Spinal cord (tissue), 10 donors: Measurements from ENCODE around the gene RASA3. TPM values are rescaled to one million over a fixed set of nuclear protein-coding genes. Genes with fewer than 3 reads are reported as not detected.
"Not testable (repeated sequence)": the region's sequence is repeated elsewhere in the genome, so short reads cannot be mapped to it uniquely, and the experiment has no call there.

Experiments
- DNase-seq, 6 donors: peaks; one replicate each; pipeline versions ENCODE4 v3.0.0 to v3.0.0-alpha.2; 2013 to 2015; ENCODE audit warnings: low spot score in 6 of 6, low read depth in 4 of 6
- H3K27ac ChIP-seq: one replicate; pipeline ENCODE4 v1.5.1; 2013; ENCODE audit warnings: low read depth, low read length, control low read depth
- H3K27me3 ChIP-seq: one replicate; pipeline ENCODE4 v1.6.1; 2013; ENCODE audit warnings: low read length; ENCODE audit not compliant: control insufficient read depth, insufficient read depth
- H3K36me3 ChIP-seq: one replicate; pipeline ENCODE4 v1.6.1; 2013; ENCODE audit warnings: low read length; ENCODE audit not compliant: control insufficient read depth, insufficient read depth
- H3K4me1 ChIP-seq: one replicate; pipeline ENCODE4 v1.6.1; 2013; ENCODE audit warnings: low read length; ENCODE audit not compliant: control insufficient read depth, insufficient read depth
- H3K4me3 ChIP-seq: one replicate; pipeline ENCODE4 v1.5.1; 2013; ENCODE audit warnings: low read depth, low read length, control low read depth
- H3K9me3 ChIP-seq: one replicate; pipeline ENCODE4 v1.6.1; 2013; ENCODE audit warnings: low read length; ENCODE audit not compliant: control insufficient read depth, insufficient read depth
- WGBS: methylation state at CpG from one replicate; pipeline ENCODE4 v1.1.5; 2013; ENCODE audit warnings: missing lambda C conversion rate; ENCODE audit not compliant: insufficient coverage; 5-methylcytosine and 5-hydroxymethylcytosine counted together
- polyA plus RNA-seq, 2 donors: library from polyadenylated mRNA; unstranded; fragments of 120-200 nt; gene quantifications; one replicate each; pipeline ENCODE4 v1.2.1, GENCODE V29; 2013; ENCODE audit not compliant: insufficient read length in 2 of 2
- total RNA-seq, 2 donors: library from RNA; depleted of rRNA in 1 of 2; stranded (reverse); fragments of 120-200 nt in 1 of 2; fragments of >200 nt in 1 of 2; gene quantifications; one replicate each; pipeline versions ENCODE4 v1.2.3 to v1.2.4, GENCODE V29; 2013 to 2014
- donor health status: healthy.

The RASA3 gene
- total and polyA plus RNA-seq, 4 donors = 15.2 to 31.6 (median 23.2) TPM

DNA sequence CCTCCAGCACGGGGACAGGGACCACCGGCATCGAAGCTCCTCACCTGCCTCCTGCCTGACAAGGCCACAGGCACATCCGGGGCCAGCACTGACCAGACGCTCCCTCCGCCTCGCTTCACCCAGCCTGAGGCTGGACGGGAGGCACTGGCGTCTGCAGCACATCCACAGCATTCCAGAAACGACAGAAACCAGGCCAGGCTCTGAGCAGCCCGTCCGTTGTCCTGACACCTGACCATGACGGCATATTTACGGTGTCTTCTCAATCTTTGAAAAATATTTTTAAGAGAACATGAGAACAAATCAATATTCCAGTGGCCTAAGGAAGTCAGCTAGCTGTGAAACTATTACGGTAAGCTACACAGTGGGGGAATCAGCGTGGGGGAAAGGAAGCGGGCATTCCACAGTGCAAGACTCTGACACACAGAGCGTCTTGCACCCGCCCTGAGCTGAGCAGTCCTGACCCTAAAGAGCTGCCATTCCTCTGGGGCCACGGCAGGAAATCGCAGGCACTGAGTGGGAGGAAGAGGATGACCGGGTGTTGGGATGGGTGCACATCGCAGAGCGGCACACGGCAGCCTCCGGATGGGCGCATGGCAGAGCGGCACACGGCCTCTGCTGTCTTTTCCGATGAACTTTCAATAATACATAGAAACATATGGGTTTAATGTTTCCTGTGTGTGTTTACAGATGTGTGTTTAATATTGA, 26.8 kb downstream of the RASA3 start:
- Histone ChIP-seq H3K4me3 (no peak overlapping the region), H3K9me3 (no peaks in the 10 kb centered on the region), H3K27ac (no peak overlapping the region), H3K27me3 (no peaks in the 10 kb centered on the region), H3K36me3 (peaks cover 51% of the 10 kb centered on the region), H3K4me1 (peaks cover 65% of the 10 kb centered on the region)
- WGBS = 76% methylated on average over 12 of the region's 30 CpGs
- no peak for DNase-seq

DNA sequence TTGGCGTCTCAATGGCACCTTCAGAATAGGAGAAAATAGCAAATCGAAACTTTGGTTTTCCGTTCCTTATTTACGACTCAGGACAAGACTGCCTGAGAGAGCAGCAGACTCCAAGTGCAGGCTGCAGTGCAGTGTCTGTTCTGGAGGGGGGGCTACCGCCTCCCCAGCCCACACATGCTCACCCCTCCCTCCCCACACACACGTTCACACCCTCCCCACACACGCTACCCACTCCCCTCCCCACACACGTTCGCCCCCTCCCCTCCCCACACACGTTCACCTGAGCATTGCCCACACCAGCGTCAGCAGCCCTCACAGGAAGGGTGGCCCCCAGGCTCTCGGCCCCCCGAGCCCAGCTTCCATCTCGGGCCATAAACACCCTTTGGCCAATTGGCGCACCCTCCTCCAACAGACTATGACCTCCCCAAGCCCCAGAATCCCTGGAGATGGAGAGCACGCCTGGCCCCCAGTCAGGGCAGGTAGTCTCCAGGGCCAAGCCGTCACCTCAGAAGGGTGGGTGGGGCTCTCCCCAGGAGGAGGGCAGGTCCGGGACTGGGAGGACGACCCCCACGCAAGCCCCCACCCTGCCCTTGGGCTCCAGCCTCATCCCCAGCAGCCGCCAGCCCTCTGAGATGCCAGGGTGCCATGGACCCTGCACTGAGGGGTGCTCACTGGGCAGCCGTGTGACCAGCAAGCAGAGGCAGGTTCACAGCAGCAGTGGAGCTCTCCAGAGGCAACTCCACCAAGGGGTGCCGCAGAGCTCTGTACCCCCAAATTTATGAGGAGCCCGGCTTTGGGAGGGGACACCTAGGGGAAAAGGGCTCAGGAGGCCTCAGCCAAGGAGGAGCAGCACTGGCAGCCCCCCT, 27.5 kb downstream of the RASA3 start:
- no peaks in the 10 kb centered on the region for H3K9me3 ChIP-seq
- WGBS = 85% methylated on average over 21 of the region's 24 CpGs
- H3K4me1 ChIP-seq = peaks cover 65% of the 10 kb centered on the region
- H3K27me3 ChIP-seq = no peaks in the 10 kb centered on the region
- no peak for DNase-seq
- H3K36me3 ChIP-seq = peaks cover 56% of the 10 kb centered on the region
- H3K27ac ChIP-seq = no peak overlapping the region
- no peak overlapping the region for H3K4me3 ChIP-seq

DNA sequence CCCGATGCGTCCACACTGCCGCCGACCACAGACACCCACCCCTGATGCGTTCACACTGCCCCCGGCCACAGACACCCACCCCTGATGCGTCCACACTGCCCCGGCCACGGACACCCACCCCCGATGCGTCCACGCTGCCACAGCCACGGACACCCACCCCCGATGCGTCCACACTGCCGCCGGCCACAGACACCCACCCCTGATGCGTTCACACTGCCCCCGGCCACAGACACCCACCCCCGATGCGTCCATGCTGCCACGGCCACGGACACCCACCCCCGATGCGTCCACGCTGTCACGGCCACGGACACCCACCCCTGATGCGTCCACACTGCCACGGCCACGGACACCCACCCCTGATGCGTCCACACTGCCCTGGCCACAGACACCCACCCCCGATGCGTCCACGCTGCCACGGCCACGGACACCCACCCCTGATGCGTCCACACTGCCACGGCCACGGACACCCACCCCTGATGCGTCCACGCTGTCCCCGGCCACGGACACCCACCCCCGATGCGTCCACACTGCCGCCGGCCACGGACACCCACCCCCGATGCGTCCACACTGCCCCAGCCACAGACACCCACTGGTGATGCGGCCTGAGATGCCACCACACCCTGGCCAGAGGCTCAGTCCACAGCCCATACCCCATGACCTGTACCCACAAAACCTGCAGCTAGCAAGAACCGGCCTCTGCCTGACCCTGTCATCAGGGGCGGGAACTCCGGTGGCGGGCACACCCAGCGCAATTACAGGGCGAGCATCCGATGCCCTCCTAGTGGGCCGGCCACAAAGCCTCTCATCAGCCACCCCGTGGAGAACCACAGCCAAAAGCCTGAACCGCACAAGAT, 28.4 kb downstream of the RASA3 start:
- WGBS = 98% methylated on average over 19 of the region's 62 CpGs
- no peak for DNase-seq
- Histone ChIP-seq H3K36me3 (peaks cover 54% of the 10 kb centered on the region), H3K27me3 (no peaks in the 10 kb centered on the region), H3K27ac (no peak overlapping the region), H3K9me3 (no peaks in the 10 kb centered on the region), H3K4me1 (peaks cover 64% of the 10 kb centered on the region), H3K4me3 (no peak overlapping the region)

DNA sequence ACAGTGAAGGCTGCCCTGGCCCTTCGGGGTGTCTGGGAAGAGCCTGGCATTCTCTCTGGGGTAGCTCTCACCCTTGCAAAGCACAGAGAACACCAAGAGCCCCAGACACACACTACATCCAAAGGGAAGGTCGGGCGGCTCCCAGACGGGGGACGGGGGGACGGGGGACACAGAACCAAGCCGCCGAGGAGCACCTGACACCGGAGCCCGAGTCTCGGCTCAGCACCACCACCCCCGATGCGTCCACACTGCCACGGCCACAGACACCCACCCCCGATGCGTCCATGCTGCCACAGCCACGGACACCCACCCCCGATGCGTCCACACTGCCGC, 29.2 kb downstream of the RASA3 start:
- Histone ChIP-seq H3K36me3 (peaks cover 49% of the 10 kb centered on the region), H3K4me1 (peaks cover 62% of the 10 kb centered on the region)
- 100% methylated on average over 1 of the region's 20 CpGs for WGBS
- DNase-seq, H3K27me3 ChIP-seq, H3K27ac ChIP-seq, H3K9me3 ChIP-seq, H3K4me3 ChIP-seq: not testable (repeated sequence)

DNA sequence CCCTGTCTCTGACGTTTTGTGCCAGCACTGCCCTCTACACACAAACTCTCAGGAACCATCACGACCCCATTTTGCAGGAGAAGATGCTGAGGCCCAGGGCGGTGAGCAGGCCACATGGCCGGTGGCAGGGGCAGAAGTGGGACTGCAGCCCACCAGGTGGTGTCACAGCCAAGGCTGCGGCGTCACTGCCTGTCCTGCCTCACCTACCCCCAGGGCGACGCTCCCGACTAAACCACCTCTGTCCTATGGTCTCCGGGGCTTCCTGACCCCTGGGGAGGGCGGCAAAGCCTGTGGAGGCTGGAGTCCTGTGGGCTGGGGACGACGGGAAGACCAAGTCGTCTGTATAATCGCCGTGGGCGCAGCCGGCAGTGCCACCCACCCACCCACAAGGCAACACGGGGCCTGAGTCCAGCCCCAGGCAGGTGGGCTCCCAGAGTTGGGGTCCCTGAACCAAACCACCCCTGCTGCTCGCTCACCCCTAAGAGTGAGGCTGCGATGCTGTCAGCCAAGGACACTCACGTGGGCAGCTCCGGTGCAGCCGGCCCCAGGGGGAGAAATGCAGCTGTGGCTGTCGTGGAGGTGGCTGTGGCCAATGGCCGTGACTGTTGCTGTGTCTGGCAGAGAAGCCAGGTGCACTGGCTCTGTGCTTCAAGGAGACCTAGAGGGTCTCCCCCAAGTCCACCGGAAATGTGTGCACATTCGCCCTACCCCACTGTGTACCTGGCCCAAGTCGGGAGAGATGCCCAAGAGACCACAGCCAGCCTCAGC, 29.7 kb downstream of the RASA3 start:
- no peak overlapping the region for H3K27ac ChIP-seq
- H3K27me3 ChIP-seq = no peaks in the 10 kb centered on the region
- H3K4me3 ChIP-seq = no peak overlapping the region
- DNase-seq = no peak
- H3K36me3 ChIP-seq = peaks cover 52% of the 10 kb centered on the region
- WGBS = 84% methylated on average over 25 of the region's 29 CpGs
- H3K4me1 ChIP-seq = peaks cover 62% of the 10 kb centered on the region
- H3K9me3 ChIP-seq = no peaks in the 10 kb centered on the region

DNA sequence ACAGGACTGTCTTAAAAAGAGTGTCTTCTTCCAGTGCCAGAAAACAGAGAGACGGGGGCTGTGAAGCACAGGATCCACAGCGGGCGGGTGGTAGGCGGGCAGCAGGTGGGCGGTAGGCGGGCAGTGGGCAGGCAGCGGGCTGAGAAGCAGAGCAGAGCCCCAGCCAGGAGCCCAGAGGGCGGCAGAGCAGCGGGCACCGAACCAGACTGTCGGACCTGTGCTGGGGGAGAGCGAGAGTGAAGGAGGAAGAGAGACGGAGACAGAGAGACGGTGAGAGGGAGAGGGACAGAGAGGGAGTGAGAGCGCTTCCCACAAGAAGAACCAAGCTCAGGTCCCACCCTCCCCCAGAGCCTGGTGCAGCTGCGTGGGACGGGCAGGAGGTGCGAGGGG, 30.3 kb downstream of the RASA3 start:
- Histone ChIP-seq H3K4me3 (no peak overlapping the region), H3K9me3 (no peaks in the 10 kb centered on the region), H3K36me3 (peaks cover 47% of the 10 kb centered on the region), H3K27me3 (no peaks in the 10 kb centered on the region), H3K4me1 (peaks cover 62% of the 10 kb centered on the region), H3K27ac (peak overlapping the region; percentile 6)
- no peak for DNase-seq
- WGBS = 83% methylated on average over 12 of the region's 18 CpGs

DNA sequence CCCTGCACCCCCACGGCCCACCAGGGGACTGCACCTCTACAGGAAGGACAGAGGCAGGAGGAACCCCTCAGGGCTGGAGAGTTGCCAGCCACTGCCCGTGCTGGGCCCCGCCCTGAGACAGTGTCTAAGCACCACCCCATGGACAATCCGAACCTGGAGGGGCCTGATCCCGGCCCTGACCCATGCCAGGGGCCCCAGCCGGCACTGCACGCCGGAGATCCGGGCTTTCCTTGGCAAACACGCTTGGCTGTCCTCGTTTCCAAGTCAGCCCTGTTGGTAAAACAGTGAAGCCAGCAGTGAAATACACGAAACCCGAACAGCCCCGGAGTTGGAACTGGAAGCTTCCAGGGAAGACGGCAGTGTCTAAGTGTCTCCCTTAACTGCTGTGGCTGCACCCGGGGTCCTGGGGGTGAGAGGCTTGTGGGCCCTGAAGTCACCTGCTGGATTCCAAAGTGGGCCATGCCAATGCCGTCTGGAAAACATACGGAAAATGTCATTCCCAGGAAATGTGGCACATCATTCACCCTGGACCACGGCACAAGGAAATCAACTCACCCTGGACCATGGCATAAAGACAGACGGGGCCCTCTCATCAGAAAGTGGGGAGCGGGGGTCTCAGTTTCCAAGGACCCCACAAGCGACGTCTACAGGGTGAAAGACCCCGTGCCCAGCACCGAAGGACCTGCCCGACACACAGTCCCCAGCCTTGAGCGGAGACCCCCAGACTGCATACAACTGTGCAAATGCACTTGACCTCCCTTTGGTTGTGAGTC, 30.9 kb downstream of the RASA3 start:
- Histone ChIP-seq H3K36me3 (peaks cover 43% of the 10 kb centered on the region), H3K27me3 (no peaks in the 10 kb centered on the region), H3K4me3 (no peak overlapping the region), H3K4me1 (peaks cover 62% of the 10 kb centered on the region), H3K27ac (peak overlapping the region; percentile 64), H3K9me3 (no peaks in the 10 kb centered on the region)
- WGBS = 60% methylated on average over 26 of the region's 27 CpGs
- DNase-seq = peak in 1 of 6 donors; percentile 49

DNA sequence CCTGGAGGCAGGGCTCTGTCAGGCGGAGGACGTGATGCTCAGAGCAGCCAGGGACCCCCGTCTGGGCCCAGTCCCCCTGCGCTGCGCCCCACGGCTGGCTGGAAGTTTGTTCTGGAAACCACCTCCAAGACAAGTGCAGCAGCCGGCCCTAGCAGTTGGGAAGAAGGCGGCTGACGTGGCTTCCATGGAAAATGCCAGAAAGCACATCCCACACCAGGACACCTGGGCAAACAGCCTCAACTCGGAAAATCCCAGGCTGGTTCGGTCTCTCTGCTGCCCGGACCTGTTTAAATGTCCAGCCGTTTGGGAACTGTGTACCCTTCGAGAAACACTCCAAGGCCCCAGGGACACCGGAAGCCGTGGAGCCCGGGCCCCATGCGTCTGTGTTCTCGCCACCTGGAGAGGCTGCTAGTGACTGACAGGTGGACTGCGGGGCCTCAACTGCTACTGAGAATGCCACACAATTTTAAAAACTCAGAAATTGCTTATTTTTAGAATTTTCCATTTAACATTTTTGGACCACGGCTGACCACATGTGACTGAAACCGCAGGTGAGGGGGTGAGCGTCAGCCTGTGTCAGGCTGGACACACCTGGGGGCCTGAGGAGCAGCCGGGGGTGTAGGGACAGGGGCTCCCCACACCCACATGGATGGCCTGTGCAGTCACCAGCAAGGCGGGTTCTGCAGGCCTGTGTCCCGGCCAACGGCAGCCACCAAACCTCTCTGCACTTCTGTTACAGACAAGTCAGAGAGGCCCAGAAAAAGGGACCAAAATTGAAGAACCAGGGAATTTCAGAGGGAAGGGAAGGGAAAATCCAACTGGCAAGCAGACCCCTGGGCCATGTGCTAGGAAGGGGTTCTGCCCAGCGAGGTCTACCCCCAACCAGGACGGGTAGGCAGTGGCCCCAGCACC, 31.7 kb downstream of the RASA3 start:
- Histone ChIP-seq H3K9me3 (no peaks in the 10 kb centered on the region), H3K4me3 (no peak overlapping the region), H3K27me3 (no peaks in the 10 kb centered on the region), H3K4me1 (peaks cover 67% of the 10 kb centered on the region), H3K36me3 (peaks cover 47% of the 10 kb centered on the region), H3K27ac (peak overlapping the region; percentile 64)
- WGBS = 87% methylated on average over 18 of the region's 29 CpGs
- DNase-seq = peak in 1 of 6 donors; percentile 29
